Panc1 (cell line): Measurements from ENCODE around the gene OR56A5. TPM values are rescaled to one million over a fixed set of nuclear protein-coding genes. Genes with fewer than 3 reads are reported as not detected.

ENCODE experiments used
- ATAC-seq: fragments of 200-7000 bp; cut with Tn5 transposase; 2 replicates; pipeline ENCODE4 v1.9.1; 2020; ENCODE audit warnings: mild to moderate bottlenecking, moderate library complexity
- BruUV-seq: library from RNA; stranded (reverse); fragments of 400-500 nt; replicated peaks from 2 replicates; lab custom pipeline; 2021; lab: Mats Ljungman, UMichigan
- CTCF ChIA-PET: fragments of 300-600 bp; sonication (Branson Sonifier 250); formaldehyde crosslinking; loops from one replicate; lab custom pipeline; 2022; ENCODE audit warnings: antibody characterized with exemption; lab: Charles Lee
- POLR2A ChIA-PET: fragments of 300-600 bp; sonication (Branson Sonifier 250); formaldehyde crosslinking; loops from one replicate; lab custom pipeline; 2022; ENCODE audit warnings: antibody characterized with exemption; lab: Charles Lee
- DNase-seq: peaks from one replicate; pipeline ENCODE4 v3.0.0-alpha.2; 2010; ENCODE audit warnings: low read depth, low spot score
- H3K27ac ChIP-seq: 2 replicates; pipeline ENCODE4 v1.5.1; 2011; ENCODE audit warnings: mild to moderate bottlenecking, low read length, inconsistent platforms
- H3K27me3 ChIP-seq: fragments of 200-500 bp; sonication (Bioruptor generic); 2 replicates; pipeline ENCODE4 v1.6.0; 2014; ENCODE audit warnings: low read length, inconsistent platforms; ENCODE audit not compliant: control insufficient read depth, insufficient read depth
- H3K36me3 ChIP-seq: fragments of 200-500 bp; sonication (Bioruptor generic); 2 replicates; pipeline ENCODE4 v1.5.1; 2014; ENCODE audit warnings: inconsistent platforms, mild to moderate bottlenecking, low read length, moderate library complexity; ENCODE audit not compliant: control insufficient read depth, insufficient read depth
- H3K4me1 ChIP-seq: 2 replicates; pipeline ENCODE4 v1.5.1; 2011; ENCODE audit warnings: inconsistent platforms, mild to moderate bottlenecking, low read length, moderate library complexity; ENCODE audit not compliant: control insufficient read depth, insufficient read depth
- H3K4me3 ChIP-seq, 2 experiments: 2 replicates each; pipeline ENCODE4 v1.5.1; 2011 to 2012; ENCODE audit warnings: low read depth in 2 of 2, low read length in 2 of 2, mild to moderate bottlenecking in 2 of 2, inconsistent platforms in 1 of 2, moderate library complexity in 1 of 2
- H3K9me3 ChIP-seq: fragments of 200-500 bp; sonication (Bioruptor generic); 2 replicates; pipeline ENCODE4 v1.5.1; 2014; ENCODE audit warnings: low read depth, mild to moderate bottlenecking, inconsistent platforms, low read length, moderate library complexity; ENCODE audit not compliant: control insufficient read depth, insufficient read depth
- POLR2AphosphoS5 ChIP-seq: IDR thresholded peaks from 2 replicates; pipeline ENCODE4 v1.6.1; 2012; ENCODE audit warnings: mild to moderate bottlenecking, low read depth, low read length, moderate library complexity
- SIN3A ChIP-seq: IDR thresholded peaks from 2 replicates; pipeline ENCODE4 v1.6.1; 2012; ENCODE audit warnings: low read depth, mild to moderate bottlenecking, low read length, moderate library complexity, borderline replicate concordance; ENCODE audit not compliant: insufficient read depth
- TCF7L2 ChIP-seq: IDR thresholded peaks from 2 replicates; pipeline ENCODE4 v1.6.1; 2011; ENCODE audit warnings: mild to moderate bottlenecking, low read depth, low read length, inconsistent platforms
- in situ Hi-C: cut with HindIII; loops from 2 replicates; pipeline ENCODE4 v1.10.0; 2016; ENCODE audit warnings: low sequenced_read_pairs, low pct_unique_long_range_greater_than_20kb
- intact Hi-C: fragments of 100-400 bp; cut with micrococcal nuclease; formaldehyde crosslinking; loops from one replicate; pipeline ENCODE4 v1.10.0; 2022; ENCODE audit not compliant: unreplicated experiment
- total RNA-seq: library from RNA; stranded (reverse); gene quantifications from one replicate; pipeline ENCODE4 v1.2.1, GENCODE V29; 2021; ENCODE audit not compliant: unreplicated experiment
- TF ChIP-seq, protein P1 (sequence below), 2 experiments: IDR thresholded peaks; 2 replicates each; pipeline ENCODE4 v1.6.1; 2011 to 2012; ENCODE audit warnings: low read depth in 2 of 2, control low read depth in 1 of 2, low read length in 1 of 2, mild to moderate bottlenecking in 1 of 2, moderate library complexity in 1 of 2; ENCODE audit not compliant: insufficient read depth in 1 of 2
- TF ChIP-seq, protein P2 (sequence below): fragments of 450-650 bp; IDR thresholded peaks from 2 replicates; pipeline ENCODE4 v1.5.1; 2017; ENCODE audit warnings: mild to moderate bottlenecking

The OR56A5 gene
- total RNA-seq, 1 experiment from 2014 or later: not detected

DNA sequence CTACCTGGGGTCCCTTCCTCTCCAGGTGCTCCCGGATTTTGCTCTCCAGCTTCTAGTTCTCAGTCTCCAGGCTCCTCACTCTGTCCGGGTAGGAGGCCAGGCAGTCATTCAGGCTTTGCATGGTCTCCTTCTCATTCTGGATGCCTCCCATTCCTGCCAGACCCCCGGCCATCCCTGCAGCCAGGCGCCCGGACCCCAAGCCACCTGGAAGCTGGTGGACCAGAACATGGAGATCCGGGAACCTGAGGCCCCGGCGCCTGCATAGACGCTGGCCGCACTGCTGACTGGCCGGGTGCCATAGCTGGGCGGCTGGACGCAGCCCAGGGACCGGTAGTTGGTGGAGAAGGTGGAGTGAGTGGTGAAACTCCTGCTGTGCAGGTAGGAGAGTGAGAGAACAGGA lies 26.5 kb upstream of the OR56A5 start:
- no TSS peak for BruUV-seq
- ChIA-PET POLR2A (interaction anchor here (0.6 kb wide), 1 partner anchor 320 kb away, joined by 3 read pairs; no protein-coding TSS in a partner anchor), CTCF (no interaction called here)
- intact Hi-C loops (no loop called here), in situ Hi-C loops (no loop called here)
- TF ChIP-seq, protein P1, sequence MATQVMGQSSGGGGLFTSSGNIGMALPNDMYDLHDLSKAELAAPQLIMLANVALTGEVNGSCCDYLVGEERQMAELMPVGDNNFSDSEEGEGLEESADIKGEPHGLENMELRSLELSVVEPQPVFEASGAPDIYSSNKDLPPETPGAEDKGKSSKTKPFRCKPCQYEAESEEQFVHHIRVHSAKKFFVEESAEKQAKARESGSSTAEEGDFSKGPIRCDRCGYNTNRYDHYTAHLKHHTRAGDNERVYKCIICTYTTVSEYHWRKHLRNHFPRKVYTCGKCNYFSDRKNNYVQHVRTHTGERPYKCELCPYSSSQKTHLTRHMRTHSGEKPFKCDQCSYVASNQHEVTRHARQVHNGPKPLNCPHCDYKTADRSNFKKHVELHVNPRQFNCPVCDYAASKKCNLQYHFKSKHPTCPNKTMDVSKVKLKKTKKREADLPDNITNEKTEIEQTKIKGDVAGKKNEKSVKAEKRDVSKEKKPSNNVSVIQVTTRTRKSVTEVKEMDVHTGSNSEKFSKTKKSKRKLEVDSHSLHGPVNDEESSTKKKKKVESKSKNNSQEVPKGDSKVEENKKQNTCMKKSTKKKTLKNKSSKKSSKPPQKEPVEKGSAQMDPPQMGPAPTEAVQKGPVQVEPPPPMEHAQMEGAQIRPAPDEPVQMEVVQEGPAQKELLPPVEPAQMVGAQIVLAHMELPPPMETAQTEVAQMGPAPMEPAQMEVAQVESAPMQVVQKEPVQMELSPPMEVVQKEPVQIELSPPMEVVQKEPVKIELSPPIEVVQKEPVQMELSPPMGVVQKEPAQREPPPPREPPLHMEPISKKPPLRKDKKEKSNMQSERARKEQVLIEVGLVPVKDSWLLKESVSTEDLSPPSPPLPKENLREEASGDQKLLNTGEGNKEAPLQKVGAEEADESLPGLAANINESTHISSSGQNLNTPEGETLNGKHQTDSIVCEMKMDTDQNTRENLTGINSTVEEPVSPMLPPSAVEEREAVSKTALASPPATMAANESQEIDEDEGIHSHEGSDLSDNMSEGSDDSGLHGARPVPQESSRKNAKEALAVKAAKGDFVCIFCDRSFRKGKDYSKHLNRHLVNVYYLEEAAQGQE (IDR thresholded peaks at IDR 0.05; ENCODE audit: insufficient read depth in 1 of 2, low read depth in 2 of 2, low read length in 1 of 2): no peak
- TF ChIP-seq SIN3A: no peak
- peaks cover 6% of the 10 kb centered on the region; the same call in 1 of the 2 replicates for H3K27me3 ChIP-seq
- no peak overlapping the region for H3K4me3 ChIP-seq
- ATAC-seq: no peak
- no peaks in the 10 kb centered on the region for H3K9me3 ChIP-seq
- DNase-seq: no peak
- H3K36me3 ChIP-seq: no peaks in the 10 kb centered on the region
- no peaks in the 10 kb centered on the region for H3K4me1 ChIP-seq
- H3K27ac ChIP-seq: no peak overlapping the region

DNA sequence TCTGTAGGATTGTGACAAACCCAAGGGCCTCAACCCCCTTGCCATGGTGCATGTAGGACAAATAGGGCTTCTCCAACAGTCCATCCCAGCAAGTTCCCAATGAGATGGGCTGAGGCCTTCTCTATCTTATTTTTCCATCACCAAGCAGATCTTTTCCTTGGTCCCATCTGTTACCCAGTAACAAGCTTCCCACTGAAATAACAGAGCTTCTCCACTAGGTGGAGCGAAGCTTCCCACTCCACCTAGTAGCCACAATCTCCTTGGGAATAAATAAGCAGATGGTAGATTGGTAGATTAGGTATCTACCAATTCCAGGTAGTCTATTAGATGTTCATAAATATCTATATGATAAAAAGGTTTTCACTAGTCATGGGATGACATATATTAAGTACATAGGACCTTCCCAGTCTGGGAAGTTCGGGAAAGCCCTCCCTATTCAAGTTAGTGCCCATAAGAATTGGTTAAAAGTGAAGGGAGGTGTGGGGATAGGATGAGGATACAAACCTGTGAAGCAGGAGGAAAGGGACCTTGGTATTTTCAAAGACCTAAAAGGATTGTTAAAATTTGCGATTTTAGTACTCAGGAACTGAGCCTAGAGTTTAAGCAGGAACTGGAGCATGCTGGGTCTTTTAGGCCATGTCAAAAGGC lies 24.4 kb upstream of the OR56A5 start:
- ATAC-seq: peak; percentile 84

More for the DNA sequence above, 24.4 kb upstream of the OR56A5 start:
- Histone ChIP-seq H3K4me1 (no peaks in the 10 kb centered on the region), H3K9me3 (no peaks in the 10 kb centered on the region), H3K27ac (no peak overlapping the region), H3K36me3 (no peaks in the 10 kb centered on the region), H3K27me3 (peaks cover 4% of the 10 kb centered on the region), H3K4me3 (no peak overlapping the region)
- CTCF ChIA-PET: interaction anchor here (0.5 to 0.6 kb wide), 2 partner anchors 308 to 1852 kb away, joined by 4 to 5 read pairs; no protein-coding TSS in a partner anchor
- intact Hi-C loops: no loop called here
- TF ChIP-seq, protein P1 (IDR thresholded peaks at IDR 0.05; ENCODE audit: insufficient read depth in 1 of 2, low read depth in 2 of 2, low read length in 1 of 2): no peak
- TF ChIP-seq POLR2AphosphoS5: no peak
- no peak for TF ChIP-seq TCF7L2
- TF ChIP-seq, protein P2, sequence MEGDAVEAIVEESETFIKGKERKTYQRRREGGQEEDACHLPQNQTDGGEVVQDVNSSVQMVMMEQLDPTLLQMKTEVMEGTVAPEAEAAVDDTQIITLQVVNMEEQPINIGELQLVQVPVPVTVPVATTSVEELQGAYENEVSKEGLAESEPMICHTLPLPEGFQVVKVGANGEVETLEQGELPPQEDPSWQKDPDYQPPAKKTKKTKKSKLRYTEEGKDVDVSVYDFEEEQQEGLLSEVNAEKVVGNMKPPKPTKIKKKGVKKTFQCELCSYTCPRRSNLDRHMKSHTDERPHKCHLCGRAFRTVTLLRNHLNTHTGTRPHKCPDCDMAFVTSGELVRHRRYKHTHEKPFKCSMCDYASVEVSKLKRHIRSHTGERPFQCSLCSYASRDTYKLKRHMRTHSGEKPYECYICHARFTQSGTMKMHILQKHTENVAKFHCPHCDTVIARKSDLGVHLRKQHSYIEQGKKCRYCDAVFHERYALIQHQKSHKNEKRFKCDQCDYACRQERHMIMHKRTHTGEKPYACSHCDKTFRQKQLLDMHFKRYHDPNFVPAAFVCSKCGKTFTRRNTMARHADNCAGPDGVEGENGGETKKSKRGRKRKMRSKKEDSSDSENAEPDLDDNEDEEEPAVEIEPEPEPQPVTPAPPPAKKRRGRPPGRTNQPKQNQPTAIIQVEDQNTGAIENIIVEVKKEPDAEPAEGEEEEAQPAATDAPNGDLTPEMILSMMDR: peak; percentile 79
- no peak for TF ChIP-seq SIN3A
- BruUV-seq: no TSS peak
- POLR2A ChIA-PET: no interaction called here
- no peak for DNase-seq
- in situ Hi-C loops: no loop called here
